COLO668 (cell line): ENCODE measurements around the gene ITPKB.
"Not testable (repeated sequence)": the region's sequence is repeated elsewhere in the genome, so short reads cannot be mapped to it uniquely, and the experiment has no call there.

Source experiments
- DNase-seq: peaks from one replicate; lab custom pipeline; 2025; ENCODE audit not compliant: unreplicated experiment; lab: John Stamatoyannopoulos, UW

ITPKB gene

GRCh38 chr1:226627924-226628611 is 111.0 kb downstream of the ITPKB start:
- no peak for DNase-seq

DNA sequence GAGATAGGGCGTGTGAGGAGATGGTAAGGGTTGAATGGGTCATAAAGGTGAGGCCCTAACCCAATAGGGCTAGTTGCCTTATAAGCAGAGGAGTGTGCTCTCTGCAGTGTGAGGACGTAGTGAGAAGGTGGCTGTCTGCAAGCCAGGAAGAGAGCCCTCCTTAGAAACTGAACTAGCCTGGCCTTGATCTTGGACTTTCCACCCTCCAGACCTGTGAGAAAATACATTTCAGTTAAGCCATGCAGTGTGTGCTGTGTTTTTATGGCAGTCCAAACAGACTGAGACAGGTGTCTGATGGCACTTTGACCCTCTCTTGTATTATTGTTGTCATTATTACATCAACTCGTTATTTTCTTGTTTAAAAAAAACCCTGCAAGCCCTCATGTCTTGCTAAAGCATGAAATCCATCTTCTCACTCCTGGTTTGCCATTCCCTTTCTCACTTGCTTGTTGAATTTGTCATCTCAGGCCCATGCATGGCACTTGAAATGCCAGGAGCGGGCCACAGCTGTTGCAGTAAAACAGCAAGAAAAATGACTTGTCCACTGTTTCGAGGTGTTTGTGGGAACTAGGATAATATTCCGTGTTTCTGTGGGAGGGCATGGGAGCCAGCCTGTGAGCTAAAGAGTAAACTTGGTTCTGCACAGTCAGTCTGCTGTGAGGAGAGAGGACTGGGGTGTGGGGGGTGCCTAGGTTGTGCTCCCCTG is 111.9 kb downstream of the ITPKB start:
- DNase-seq = peak; percentile 38

GRCh38 chr1:226626577-226626956 is 112.5 kb downstream of the ITPKB start:
- no peak for DNase-seq

DNA sequence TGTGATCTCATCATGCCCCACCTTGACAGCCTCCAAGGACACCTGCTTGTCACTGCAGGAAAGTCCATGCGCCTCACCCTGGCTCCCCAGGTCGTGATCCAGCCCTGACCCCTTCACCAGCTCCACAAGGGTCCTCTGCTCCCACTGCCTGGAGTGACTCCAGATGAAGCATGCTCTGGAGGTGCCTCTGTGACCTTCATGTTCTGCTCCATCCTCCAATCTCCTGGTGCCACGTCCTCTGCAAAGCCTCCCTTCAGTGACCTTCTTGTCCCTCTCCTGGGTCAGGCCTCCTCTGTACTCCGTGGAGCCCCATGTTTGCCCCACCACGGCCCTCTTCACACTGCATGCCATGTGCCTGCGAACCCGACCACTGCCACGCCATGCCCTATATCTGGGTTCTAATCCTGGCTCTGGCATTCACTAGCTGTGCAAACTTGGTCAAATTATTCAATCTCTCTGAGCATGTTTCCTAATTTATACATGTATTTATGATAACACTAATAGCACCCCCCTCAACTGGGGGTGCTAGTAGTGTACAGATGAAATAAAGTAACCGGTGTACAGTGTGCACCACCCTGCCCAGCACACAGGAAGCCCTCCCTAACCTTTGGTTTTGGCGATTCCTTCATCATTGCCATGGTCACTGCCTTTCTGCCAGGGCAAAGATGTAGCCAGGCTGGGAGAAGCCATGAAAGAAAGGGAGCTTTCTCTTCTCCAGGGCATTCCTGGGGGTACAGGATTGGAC is 113.1 kb downstream of the ITPKB start:
- DNase-seq = no peak

DNA sequence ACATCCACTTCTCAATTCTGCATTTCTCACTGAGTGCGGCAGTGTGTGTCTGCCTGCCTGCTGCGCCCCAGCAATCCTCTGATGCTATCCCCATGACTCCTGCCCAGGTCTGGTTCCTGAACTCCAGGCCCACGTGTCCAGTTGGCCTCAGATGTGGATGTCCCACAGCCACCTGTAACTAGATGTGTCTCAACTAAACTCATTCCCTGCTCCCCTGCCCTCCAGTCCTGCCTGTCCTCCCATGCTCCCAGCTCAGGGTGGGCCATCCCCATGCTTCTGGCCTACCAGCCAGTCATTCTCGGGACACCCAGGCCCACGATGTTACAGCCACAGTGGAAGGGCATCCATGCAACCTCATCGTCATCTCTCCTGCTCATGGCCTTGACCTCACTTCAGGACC is 113.8 kb downstream of the ITPKB start:
- no peak for DNase-seq

- DNase-seq = no peak
Observed at GRCh38 chr1:226624526-226624925, 114.6 kb downstream of the ITPKB start.

DNA sequence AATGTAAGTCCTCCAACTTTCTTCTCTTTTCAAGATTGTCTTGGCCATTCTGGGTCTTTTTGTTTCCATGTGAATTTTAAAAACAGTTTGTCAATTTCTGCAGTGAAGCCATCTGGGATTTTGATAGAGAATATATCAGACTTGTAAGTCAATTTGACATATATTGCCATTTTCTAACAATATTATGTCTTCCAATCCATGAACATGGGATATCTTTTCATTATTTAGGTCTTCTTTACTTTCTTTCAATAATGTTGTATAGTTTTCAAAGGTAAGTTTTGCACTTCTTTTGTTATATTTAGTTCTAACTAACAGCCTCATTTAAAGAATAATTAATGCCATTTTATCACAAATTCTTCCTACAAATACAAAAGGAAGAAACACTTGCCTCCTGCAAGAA is 117.1 kb downstream of the ITPKB start:
- DNase-seq = no peak

DNA sequence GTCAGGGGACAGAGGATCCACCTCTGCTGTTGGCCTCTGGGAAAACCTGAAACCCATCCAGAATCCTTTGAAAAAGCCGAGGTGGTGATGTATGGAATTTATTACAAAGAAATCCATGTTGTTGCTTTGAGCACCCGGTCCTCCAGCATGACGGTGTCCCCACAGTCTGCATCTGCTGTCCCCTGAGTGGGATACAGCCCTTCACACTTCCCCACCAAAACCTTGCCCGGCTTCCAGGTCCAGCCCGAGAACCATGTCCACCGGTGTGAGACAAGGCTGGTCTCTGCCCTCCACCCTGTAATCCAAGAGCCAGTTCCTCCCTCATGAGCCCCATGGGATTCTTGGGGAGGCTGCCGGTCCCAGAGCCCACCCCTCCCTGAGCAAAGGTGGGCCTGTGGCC is 120.1 kb downstream of the ITPKB start:
- no peak for DNase-seq

GRCh38 chr1:226618380-226618779 is 120.7 kb downstream of the ITPKB start:
- no peak for DNase-seq

- not testable (repeated sequence) for DNase-seq
Observed at GRCh38 chr1:226617719-226618118, 121.4 kb downstream of the ITPKB start.

DNA sequence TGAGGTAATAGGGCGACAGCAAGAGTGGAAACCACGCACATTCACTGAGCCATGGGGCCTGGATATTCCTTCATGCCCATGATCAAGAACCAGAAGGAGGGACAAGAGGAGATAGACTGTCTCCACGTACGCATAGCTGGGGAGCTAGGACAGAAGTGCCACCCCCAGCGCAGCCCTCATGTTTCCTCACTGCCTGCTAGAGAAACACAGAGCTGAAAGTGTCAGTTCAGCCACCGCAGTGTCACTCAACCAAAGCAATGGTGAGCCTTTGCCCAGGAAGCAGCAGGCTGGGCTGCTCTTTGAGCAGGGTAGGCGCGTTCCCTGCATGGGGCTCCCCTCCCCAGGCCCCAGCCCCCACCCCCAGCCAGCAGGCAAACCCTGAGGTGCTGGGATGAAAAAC is 122.0 kb downstream of the ITPKB start:
- no peak for DNase-seq

DNA sequence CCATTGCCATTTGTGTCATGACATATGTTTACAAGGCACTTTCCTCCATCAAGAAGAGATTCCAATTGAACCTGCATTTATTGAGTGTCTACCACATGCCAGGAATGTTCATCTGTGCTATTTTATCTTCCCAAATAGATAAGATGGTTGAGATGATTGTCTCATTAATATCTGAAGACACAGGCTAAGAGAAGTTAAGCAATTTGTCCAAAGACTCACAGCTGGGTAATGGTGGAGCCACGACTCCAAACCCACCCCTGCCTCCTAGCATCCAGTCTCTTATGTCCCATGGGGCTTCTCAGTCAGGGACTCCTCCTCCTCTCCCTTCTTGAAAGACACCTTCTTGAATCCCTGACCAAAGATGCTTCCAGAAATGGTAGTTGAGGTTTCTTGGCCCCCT is 122.4 kb downstream of the ITPKB start:
- no peak for DNase-seq

GRCh38 chr1:226615876-226616275 is 123.2 kb downstream of the ITPKB start:
- no peak for DNase-seq

- not testable (repeated sequence) for DNase-seq
Observed at GRCh38 chr1:226611980-226612379, 127.1 kb downstream of the ITPKB start.

DNA sequence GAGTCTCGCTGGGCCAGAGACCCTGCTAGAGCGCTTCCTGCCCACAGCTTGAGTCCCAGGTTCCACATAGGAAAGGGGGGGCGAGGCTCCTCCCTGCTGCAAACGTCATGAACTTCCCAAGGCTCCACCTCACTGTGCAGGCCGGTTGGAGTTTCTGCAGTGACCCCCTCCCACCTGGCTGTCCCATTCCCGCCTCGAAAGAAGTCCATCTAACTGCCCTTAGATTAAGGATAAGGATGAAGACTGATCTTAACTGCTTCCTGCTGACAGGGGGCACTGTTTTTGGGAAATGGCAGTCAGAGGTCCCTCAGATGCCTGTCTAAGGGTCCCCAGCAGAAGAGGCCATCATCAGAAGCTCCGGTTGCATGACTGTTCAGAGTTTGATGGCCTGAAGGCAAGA is 127.8 kb downstream of the ITPKB start:
- no peak for DNase-seq

DNA sequence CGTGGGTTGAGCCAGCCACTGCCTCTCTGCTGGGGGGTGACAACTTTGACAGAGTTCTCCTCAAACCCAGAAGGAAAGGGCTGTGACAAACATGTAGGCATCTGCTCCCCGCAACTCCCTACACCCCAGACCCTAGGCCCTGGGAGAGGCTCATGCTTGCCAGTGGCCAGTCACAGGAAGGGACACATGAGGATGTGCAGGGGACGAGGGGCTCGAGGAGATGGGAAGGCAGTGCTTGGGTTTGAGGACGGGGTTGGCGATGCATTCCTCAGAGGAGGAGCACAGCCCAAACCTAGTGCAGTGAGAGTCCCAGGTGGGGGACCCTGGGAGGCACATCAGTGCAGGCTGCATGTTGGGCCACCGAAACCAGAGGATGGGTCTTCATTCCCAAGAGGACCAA is 128.4 kb downstream of the ITPKB start:
- no peak for DNase-seq

GRCh38 chr1:226609836-226610455 is 129.1 kb downstream of the ITPKB start:
- DNase-seq = no peak

DNA sequence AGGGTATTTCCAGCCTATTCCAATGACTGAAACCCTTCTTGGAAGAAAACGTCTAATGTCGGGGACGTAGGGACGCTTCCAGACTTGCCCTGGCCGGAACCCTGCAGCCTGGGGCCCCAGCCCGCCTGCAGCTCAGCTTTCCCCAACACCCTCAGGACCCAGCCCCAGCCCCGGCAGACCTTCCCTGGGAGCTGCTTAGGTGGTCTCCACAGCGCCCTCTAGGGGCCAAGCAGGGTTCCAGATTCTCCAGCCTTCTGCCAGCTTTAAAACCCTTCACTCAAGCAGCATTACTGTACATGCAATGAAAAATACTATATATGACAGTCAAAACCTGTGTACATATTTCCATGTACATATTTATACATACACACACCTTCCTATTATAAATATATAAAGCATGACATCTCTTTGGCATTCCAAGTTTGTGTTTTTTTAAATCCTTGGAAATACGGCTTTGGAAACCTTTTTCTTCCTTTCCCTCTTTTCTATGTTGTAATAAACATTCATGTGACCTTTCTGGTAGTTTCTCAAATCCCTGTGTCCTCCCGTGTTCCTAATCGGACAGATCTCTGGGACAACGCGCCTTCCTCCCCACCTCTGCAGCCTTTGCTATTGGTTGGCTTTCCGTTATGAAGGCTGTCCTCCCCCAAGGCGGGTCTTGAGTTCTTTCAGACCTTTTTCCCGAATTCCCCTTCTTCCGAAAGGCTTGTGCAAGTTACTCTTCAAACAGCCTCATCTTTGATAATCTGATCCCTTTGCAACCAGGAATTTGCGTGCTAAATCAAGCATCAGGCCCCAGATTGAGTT is 130.2 kb downstream of the ITPKB start:
- peak; percentile 79 for DNase-seq

DNA sequence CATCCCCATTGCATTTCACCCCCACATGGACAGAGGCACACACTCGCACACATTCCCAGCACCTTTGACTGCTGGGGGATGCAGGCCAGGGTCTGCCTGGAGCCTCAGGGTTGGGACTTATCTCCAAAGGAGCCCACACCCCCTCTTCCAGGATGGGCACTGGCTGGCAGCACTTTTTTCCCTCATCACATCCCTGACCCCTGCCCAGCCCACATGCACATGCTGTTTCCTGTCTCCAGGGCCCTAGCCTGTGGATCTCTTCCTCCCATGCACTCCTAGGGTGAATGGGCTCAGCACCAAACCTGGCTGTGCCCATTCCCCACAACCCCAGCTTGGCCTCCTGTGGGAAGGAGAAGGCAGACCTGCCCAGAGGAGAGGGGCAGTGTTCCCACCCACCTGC is 131.3 kb downstream of the ITPKB start:
- DNase-seq = no peak

DNA sequence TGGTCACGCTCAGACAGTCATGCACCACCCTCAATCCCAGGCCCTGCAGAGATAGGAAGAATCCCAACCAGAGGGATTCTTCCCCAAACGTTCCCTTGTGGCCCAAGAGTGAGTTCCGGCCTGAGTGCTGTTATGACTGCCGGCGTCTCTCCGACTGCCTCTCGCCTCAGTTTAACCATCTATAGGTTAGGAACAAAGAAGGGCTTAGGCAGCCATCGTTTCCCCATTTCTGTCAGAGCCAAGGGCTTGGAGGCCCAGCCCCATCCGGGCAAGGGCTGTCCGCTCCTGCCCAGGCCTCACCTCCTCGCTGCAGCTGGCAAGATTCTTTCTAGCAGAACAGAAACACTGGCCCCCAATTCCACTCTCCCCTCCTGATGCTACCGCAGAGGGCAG is 131.8 kb downstream of the ITPKB start:
- DNase-seq = no peak
